HUES6 (cell line): Measurements from ENCODE around the gene MYL11.
"Not testable (repeated sequence)": the region's sequence is repeated elsewhere in the genome, so short reads cannot be mapped to it uniquely, and the experiment has no call there.

Experiments
- H3K27ac ChIP-seq: 2 replicates; pipeline ENCODE4 v1.7.0; 2013; ENCODE audit warnings: low read depth, mild to moderate bottlenecking, low read length, inconsistent platforms
- H3K27me3 ChIP-seq: 2 replicates; pipeline ENCODE4 v1.6.1; 2013; ENCODE audit warnings: low read length; ENCODE audit not compliant: control insufficient read depth, insufficient read depth
- H3K36me3 ChIP-seq: 2 replicates; pipeline ENCODE4 v1.6.1; 2013; ENCODE audit warnings: low read length; ENCODE audit not compliant: control insufficient read depth, insufficient read depth
- H3K4me1 ChIP-seq: 2 replicates; pipeline ENCODE4 v1.6.1; 2013; ENCODE audit warnings: low read length; ENCODE audit not compliant: control insufficient read depth, insufficient read depth
- H3K4me3 ChIP-seq: 2 replicates; pipeline ENCODE4 v1.5.1; 2013; ENCODE audit warnings: low read depth, low read length
- H3K9ac ChIP-seq: one replicate; pipeline ENCODE4 v1.6.1; 2013; ENCODE audit warnings: mild to moderate bottlenecking, low read length
- H3K9me3 ChIP-seq: 2 replicates; pipeline ENCODE4 v1.6.1; 2013; ENCODE audit warnings: low read depth, low read length; ENCODE audit not compliant: control insufficient read depth, insufficient read depth

The MYL11 gene

GRCh38 chr16:30382111-30382881, 7.7 kb downstream of the MYL11 start, which contains the start of gene SEPTIN1:
Gene SEPTIN1 (minus strand): TSS chr16:30382561. CDS start chr16:30382542, 19 bp downstream.
- no peaks in the 10 kb centered on the region for H3K9me3 ChIP-seq
- H3K27ac ChIP-seq, result no peak within 1 kb of the TSS
- H3K4me3 ChIP-seq, result no peak within 1 kb of the TSS
- no peaks in the 10 kb centered on the region for H3K36me3 ChIP-seq
- H3K9ac ChIP-seq, result no peak within 1 kb of the TSS
- peaks cover 14% of the 10 kb centered on the region for H3K4me1 ChIP-seq
- H3K27me3 ChIP-seq, result no peaks in the 10 kb centered on the region

DNA sequence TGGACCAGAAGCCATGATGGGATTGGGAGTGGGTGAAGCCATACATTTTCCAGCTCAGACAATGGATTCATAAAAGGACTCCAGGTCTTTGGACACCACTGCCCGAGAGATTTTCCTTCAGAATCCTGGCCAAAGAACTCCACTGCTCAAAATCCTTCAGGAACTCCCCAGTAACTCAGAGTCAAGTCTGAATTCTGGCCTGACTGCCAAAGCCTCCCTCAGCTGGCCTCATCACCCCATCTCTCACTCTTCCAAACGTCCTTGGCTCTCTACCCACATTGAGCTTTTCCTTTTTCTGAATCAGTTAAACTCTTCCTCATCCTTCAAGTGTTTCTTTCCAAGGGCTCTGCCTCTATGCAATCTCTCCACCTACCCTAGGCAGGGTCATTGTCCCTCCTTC, 8.9 kb downstream of the MYL11 start:
- Histone ChIP-seq H3K36me3 (no peaks in the 10 kb centered on the region), H3K27ac (no peak overlapping the region), H3K9me3 (no peaks in the 10 kb centered on the region), H3K4me1 (peaks cover 12% of the 10 kb centered on the region), H3K4me3 (no peak overlapping the region), H3K27me3 (no peaks in the 10 kb centered on the region), H3K9ac (no peak overlapping the region)

DNA sequence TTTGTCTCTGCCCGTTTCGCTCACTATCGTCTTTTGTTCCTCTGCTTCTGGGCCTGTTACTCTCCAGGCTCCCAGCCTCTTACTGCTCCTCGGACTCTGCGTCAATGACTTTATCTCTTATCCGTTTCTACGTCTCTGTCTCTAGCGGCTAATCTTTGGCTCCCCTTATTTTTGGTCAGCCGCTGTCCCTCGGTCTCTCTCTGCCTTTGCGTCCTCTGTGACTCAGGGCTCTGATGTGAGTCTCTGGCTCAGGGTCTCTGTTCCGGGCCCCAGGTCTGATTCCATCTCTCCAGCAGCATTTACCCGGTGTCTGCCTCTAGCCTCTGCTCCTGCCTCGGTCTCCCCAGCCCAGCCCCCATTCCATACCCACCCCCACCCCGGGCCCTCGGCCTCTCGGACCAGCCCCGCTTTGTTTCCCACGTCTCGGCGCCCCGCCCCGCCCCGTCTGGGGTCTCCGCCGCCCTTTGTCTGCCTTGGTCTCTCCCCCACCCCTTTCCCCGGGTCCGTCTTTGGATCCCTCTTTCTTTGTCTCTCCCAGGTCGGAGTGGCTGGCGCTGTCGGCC, 20.1 kb downstream of the MYL11 start:
- Histone ChIP-seq H3K4me1 (peaks cover 20% of the 10 kb centered on the region), H3K9me3 (no peaks in the 10 kb centered on the region), H3K27me3 (no peaks in the 10 kb centered on the region), H3K27ac (peak overlapping the region; percentile 97), H3K4me3 (peak overlapping the region; percentile 91), H3K36me3 (peaks cover 21% of the 10 kb centered on the region), H3K9ac (peak overlapping the region; percentile 93)

- peak within 1 kb of the TSS; percentile 93 for H3K9ac ChIP-seq
- peak within 1 kb of the TSS; percentile 91 for H3K4me3 ChIP-seq
- H3K36me3 ChIP-seq, result peaks cover 21% of the 10 kb centered on the region
- no peaks in the 10 kb centered on the region for H3K9me3 ChIP-seq
- H3K4me1 ChIP-seq, result peaks cover 22% of the 10 kb centered on the region
- peak within 1 kb of the TSS; percentile 97 for H3K27ac ChIP-seq
- no peaks in the 10 kb centered on the region for H3K27me3 ChIP-seq
Measured at GRCh38 chr16:30395155-30395991, 20.8 kb downstream of the MYL11 start, which contains the start of gene ZNF48. Gene ZNF48 (plus strand): TSS chr16:30395420. CDS start chr16:30395795, 375 bp downstream.

GRCh38 chr16:30395992-30396585, 21.5 kb downstream of the MYL11 start:
- H3K36me3 ChIP-seq, result peaks cover 21% of the 10 kb centered on the region
- no peaks in the 10 kb centered on the region for H3K9me3 ChIP-seq
- H3K4me1 ChIP-seq, result peaks cover 22% of the 10 kb centered on the region
- peak overlapping the region; percentile 91 for H3K4me3 ChIP-seq
- H3K27ac ChIP-seq, result peak overlapping the region; percentile 66; the same call in 1 of the 2 replicates
- H3K9ac ChIP-seq, result peak overlapping the region; percentile 93
- no peaks in the 10 kb centered on the region for H3K27me3 ChIP-seq

DNA sequence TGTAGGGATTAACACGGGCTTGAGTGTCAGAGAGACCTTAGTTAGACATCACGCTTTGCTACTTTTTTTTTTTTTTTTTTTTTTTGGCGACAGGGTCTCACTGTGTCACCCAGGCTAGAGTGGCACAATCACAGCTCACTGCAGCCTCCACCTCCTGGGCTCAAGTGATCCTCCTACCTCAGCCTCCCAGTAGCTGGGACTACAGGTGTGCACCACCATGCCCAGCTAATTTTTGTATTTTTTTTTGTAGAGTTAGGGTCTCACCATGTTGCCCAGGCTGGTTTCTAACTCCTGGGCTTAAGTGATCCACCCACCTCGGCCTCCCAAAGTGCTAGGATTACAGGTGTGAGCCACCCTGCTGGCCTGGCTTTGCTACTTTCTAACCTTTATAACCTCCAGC, 22.0 kb downstream of the MYL11 start:
- Histone ChIP-seq H3K36me3 (peaks cover 21% of the 10 kb centered on the region), H3K4me1 (peaks cover 24% of the 10 kb centered on the region), H3K4me3 (peak overlapping the region; percentile 91)
- not testable (repeated sequence) for H3K9ac ChIP-seq, H3K27ac ChIP-seq, H3K27me3 ChIP-seq, H3K9me3 ChIP-seq

- Histone ChIP-seq H3K9me3 (no peaks in the 10 kb centered on the region), H3K36me3 (peaks cover 21% of the 10 kb centered on the region), H3K9ac (no peak overlapping the region), H3K27ac (no peak overlapping the region), H3K4me1 (peaks cover 27% of the 10 kb centered on the region), H3K27me3 (no peaks in the 10 kb centered on the region), H3K4me3 (no peak overlapping the region)
Measured at GRCh38 chr16:30397056-30397455, 22.5 kb downstream of the MYL11 start.

GRCh38 chr16:30397776-30398660, 23.4 kb downstream of the MYL11 start:
- Histone ChIP-seq H3K4me1 (peaks cover 27% of the 10 kb centered on the region), H3K27ac (no peak overlapping the region), H3K9ac (peak overlapping the region; percentile 25)

DNA sequence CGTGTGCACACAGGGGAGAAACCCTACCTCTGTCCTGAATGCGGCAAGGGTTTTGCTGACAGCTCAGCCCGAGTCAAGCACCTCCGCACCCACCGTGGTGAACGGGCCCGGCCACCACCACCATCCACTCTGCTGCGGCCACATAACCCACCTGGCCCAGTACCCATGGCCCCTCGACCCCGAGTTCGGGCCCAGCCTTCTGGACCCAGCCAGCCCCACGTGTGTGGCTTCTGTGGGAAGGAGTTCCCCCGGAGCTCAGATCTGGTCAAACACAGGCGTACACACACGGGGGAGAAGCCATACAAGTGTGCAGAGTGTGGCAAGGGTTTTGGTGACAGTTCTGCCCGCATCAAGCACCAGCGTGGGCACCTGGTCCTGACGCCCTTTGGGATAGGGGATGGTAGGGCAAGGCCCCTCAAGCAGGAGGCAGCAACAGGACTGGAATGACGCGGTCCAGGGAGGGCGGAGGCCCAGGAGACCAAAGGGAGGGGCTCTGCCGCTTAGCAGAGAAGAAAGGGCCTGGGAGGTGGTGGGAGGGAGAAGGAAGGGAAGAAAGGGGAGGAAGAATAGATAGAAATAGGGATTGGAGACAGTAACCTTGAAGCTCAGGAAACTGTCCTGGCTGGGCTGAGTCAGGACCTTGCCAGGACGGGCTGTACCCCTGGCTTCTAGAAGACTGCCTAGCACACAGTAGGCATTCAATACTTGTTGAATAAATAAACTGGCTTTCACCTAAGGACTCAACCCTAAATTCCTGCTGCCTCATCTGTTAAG, 24.2 kb downstream of the MYL11 start:
- H3K4me3 ChIP-seq, result no peak overlapping the region
- peak overlapping the region; percentile 98 for H3K9ac ChIP-seq
- no peaks in the 10 kb centered on the region for H3K9me3 ChIP-seq
- H3K36me3 ChIP-seq, result peaks cover 21% of the 10 kb centered on the region
- H3K27ac ChIP-seq, result no peak overlapping the region; the same call in 1 of the 2 replicates
- H3K27me3 ChIP-seq, result no peaks in the 10 kb centered on the region
- peaks cover 27% of the 10 kb centered on the region for H3K4me1 ChIP-seq

More at GRCh38 chr16:30397776-30398660, 23.4 kb downstream of the MYL11 start:
- Histone ChIP-seq H3K36me3 (peaks cover 21% of the 10 kb centered on the region), H3K27me3 (no peaks in the 10 kb centered on the region), H3K4me3 (no peak overlapping the region), H3K9me3 (no peaks in the 10 kb centered on the region)
